ENCODE data around the gene PRTFDC1. TPM values are rescaled to one million over a fixed set of nuclear protein-coding genes. Genes with fewer than 3 reads are reported as not detected.

PRTFDC1 gene
- total RNA-seq, 2 donors from 2014 or later: 0.80 to 2.0 TPM

- WGBS: 66% methylated on average over 4 of the region's 4 CpGs
- no peaks in the 10 kb centered on the region for H3K9me3 ChIP-seq
- intact Hi-C loops (cut with DNase I): no loop called here
- no peak overlapping the region for H3K4me3 ChIP-seq
- TF ChIP-seq CTCF (IDR thresholded peaks at IDR 0.05) (no peak), POLR2A (IDR thresholded peaks at IDR 0.05) (no peak), POLR2AphosphoS5 (IDR thresholded peaks at IDR 0.05) (no peak)
- no peak overlapping the region for H3K27ac ChIP-seq
- DNase-seq (ENCODE audit: low spot score): no peak
- no peaks in the 10 kb centered on the region for H3K4me1 ChIP-seq (replicated peaks)
- no peaks in the 10 kb centered on the region for H3K36me3 ChIP-seq
- no peaks in the 10 kb centered on the region for H3K27me3 ChIP-seq (replicated peaks; ENCODE audit: insufficient read depth)
These were observed 55.0 kb downstream of the PRTFDC1 start for GRCh38 chr10:24897326-24897926.

DNA sequence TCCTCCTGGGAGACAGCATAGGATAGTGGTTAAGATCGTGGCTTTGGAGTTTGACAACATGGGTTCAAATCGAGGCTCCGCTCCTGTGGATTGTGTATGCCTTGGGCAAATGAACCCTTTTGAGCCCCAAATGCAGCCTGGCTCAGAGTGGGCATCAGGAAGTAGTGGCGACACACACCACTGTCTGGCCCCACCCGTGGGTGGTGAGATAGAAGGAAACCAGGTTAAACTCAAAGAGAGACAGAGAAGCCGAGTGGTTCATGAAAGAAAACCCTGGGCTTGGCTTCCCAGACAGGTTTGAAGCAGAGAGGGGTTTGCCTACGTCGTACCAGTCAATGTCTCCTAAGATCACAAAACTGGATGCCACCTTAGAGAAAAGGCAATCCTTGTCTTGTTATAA is 57.7 kb downstream of the PRTFDC1 start:
- WGBS: 94% methylated on average over 8 of the region's 8 CpGs
- intact Hi-C loops (cut with DNase I): no loop called here
- DNase-seq (ENCODE audit: low spot score): no peak
- Histone ChIP-seq H3K27me3 (replicated peaks; ENCODE audit: insufficient read depth) (no peaks in the 10 kb centered on the region), H3K4me1 (replicated peaks) (no peaks in the 10 kb centered on the region), H3K9me3 (no peaks in the 10 kb centered on the region), H3K4me3 (no peak overlapping the region), H3K27ac (no peak overlapping the region), H3K36me3 (no peaks in the 10 kb centered on the region)
- no peak for TF ChIP-seq CTCF (IDR thresholded peaks at IDR 0.05)
- no peak for TF ChIP-seq POLR2AphosphoS5 (IDR thresholded peaks at IDR 0.05)
- TF ChIP-seq POLR2A (IDR thresholded peaks at IDR 0.05): no peak

- H3K36me3 ChIP-seq: no peaks in the 10 kb centered on the region
- DNase-seq (ENCODE audit: low spot score): no peak
- H3K4me1 ChIP-seq (replicated peaks): no peaks in the 10 kb centered on the region
- TF ChIP-seq CTCF (IDR thresholded peaks at IDR 0.05) (no peak), POLR2AphosphoS5 (IDR thresholded peaks at IDR 0.05) (no peak), POLR2A (IDR thresholded peaks at IDR 0.05) (no peak)
- WGBS: 78% methylated on average over 5 of the region's 5 CpGs
- no peaks in the 10 kb centered on the region for H3K9me3 ChIP-seq
- no peak overlapping the region for H3K4me3 ChIP-seq
- H3K27ac ChIP-seq: no peak overlapping the region
- intact Hi-C loops (cut with DNase I): no loop called here
- H3K27me3 ChIP-seq (replicated peaks; ENCODE audit: insufficient read depth): no peaks in the 10 kb centered on the region
These were observed 58.1 kb downstream of the PRTFDC1 start for GRCh38 chr10:24894309-24894708.

DNA sequence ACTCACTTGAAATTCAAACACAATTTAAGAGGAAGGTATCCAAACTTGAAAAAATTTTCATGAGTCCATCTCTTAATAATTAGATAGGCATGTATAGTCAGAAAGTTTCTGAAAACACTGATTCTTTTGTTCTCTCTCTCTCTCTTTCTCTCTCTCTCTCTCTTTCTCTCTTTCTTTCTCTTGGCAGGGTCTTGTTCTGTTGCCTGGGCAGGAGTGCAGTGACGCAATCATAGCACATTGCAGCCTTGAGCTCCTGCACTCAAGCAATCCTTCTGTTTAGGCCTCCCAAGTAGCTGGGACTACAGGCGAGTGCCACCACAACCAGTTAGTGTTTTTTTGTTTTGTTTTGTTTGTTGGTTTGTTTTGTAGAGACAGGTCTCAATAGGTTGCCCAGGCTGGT is 59.3 kb downstream of the PRTFDC1 start:
- intact Hi-C loops (cut with DNase I): no loop called here
- WGBS: 100% methylated on average over 2 of the region's 2 CpGs
- H3K36me3 ChIP-seq: no peaks in the 10 kb centered on the region
- no peak overlapping the region for H3K27ac ChIP-seq
- no peak for DNase-seq (ENCODE audit: low spot score)
- TF ChIP-seq CTCF (IDR thresholded peaks at IDR 0.05): no peak
- no peak for TF ChIP-seq POLR2A (IDR thresholded peaks at IDR 0.05)
- no peak for TF ChIP-seq POLR2AphosphoS5 (IDR thresholded peaks at IDR 0.05)
- H3K4me1 ChIP-seq (replicated peaks): no peaks in the 10 kb centered on the region
- H3K27me3 ChIP-seq (replicated peaks; ENCODE audit: insufficient read depth): no peaks in the 10 kb centered on the region
- H3K9me3 ChIP-seq: no peaks in the 10 kb centered on the region
- no peak overlapping the region for H3K4me3 ChIP-seq

DNA sequence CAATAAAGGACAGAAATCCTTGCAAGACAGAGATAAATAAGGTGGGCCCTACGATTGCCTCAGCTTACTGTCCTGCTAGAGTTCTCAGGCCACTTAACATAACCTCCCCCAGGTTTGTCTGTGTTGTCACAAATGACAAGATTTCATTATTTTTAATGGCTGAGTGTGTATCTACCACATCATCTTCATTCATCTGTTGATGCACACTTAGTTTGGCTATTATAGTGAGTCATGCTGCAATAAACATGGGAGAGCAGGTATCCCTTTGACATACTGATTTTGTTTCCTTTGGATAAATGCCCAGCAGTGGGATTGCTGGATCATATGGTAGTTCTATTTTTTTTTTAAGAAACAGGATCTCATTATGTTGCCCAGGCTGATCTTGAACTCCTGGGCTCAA is 60.6 kb downstream of the PRTFDC1 start:
- intact Hi-C loops (cut with DNase I): no loop called here
- Histone ChIP-seq H3K27ac (no peak overlapping the region), H3K27me3 (replicated peaks; ENCODE audit: insufficient read depth) (no peaks in the 10 kb centered on the region), H3K36me3 (no peaks in the 10 kb centered on the region), H3K9me3 (no peaks in the 10 kb centered on the region), H3K4me3 (no peak overlapping the region), H3K4me1 (replicated peaks) (no peaks in the 10 kb centered on the region)
- TF ChIP-seq POLR2A (IDR thresholded peaks at IDR 0.05): no peak
- no peak for TF ChIP-seq POLR2AphosphoS5 (IDR thresholded peaks at IDR 0.05)
- TF ChIP-seq CTCF (IDR thresholded peaks at IDR 0.05): no peak
- 87% methylated on average over 1 of the region's 1 CpG for WGBS
- no peak for DNase-seq (ENCODE audit: low spot score)
